Fibroblast of gingiva (primary cell): Measurements from ENCODE around the gene XRCC1.
"Not testable (repeated sequence)": the region's sequence is repeated elsewhere in the genome, so short reads cannot be mapped to it uniquely, and the experiment has no call there.

Source experiments
- DNase-seq: peaks from one replicate; pipeline ENCODE4 v3.0.0-alpha.2; 2011; ENCODE audit warnings: low read depth

The XRCC1 gene

DNA sequence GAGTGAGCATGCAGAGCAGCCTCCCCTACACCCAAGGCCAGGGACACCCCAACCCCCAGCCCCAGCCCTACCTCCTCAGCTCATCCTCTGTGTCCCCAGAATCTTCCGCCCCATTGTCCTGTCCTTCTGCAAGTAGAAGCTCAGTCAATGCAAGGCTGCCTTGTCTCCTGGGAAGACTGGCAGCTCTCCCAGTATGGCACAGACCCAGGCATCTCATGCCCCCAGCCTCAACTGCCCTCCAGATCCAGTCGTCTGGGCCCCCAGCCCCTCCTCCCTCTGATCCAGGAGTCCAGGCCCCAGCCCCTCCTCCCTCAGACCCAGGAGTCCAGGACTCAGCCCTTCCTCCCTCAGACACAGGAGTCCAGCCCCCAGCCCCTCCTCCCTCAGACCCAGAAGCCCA lies 29.3 kb downstream of the XRCC1 start:
- DNase-seq, result no peak

DNA sequence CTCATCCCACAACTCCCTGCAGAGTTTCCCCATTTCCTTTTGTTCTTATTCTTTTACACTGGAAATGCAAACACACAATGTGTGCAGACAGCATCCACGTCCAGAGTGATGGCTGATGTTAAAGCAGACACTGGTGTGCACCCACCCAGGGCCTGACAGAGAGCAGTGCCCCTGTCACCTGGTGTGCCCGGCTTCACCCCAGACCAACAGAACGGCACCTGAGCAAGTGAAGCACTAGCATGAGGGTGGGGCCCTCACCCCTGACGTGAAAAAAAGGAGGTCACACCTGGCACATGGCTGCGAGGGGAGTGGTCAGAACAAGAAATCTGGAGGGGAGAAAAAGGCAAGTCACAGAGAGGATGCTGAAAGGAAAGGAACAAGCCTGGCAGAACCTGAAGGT lies 30.1 kb downstream of the XRCC1 start:
- DNase-seq, result no peak

DNA sequence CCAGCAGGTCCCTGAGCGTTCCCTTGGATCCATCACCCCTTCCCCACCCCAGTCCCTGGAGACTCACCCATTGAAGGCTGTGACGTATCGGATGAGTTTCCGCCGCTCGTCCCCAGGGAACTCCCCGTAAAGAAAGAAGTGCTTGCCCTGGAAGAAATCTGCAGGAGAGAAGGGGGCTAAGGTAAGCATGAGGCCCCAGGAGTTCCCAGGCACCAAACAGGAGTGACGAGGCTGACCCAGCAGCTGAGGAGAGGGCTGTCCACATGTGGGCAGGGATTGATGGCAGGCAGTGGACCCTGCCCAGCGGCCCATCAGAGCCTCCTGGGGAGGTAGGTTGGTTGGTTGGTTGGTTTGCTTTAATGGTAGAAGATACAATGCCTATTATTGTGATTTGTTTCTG lies 31.2 kb downstream of the XRCC1 start:
- no peak for DNase-seq

DNA sequence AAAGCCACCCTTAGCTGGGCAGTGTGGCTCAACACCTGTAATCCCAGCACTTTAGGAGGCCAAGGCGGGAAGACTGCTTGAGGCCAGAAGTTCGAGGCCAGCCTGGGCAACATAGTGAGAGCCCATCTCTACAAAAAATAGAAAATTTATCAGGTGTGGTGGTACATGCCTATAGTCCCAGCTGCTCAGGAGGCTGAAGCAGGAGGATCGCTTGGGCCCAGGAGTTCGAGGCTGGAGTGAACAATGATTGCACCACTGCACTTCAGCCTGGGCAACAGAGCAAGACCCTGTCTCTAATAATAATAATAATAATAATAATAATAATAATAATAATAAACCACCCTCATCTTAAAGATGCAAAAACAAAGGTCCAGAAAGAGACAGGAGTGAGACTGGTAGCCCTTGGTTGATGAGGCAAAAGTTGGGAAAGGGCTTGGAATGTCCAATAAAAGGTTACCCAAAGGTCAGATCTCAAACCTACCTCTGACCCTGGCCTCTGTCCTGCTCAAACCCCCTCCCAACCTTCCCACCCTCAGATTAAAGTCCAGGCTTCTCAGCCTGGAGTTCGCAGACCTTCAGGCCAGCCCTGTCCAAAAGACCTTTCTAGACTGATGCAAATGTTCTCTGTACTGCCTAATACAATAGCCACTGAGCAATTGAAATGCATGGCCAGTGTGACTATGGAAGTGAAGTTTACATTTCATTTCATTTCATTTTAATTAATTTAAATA lies 33.2 kb downstream of the XRCC1 start:
- DNase-seq, result no peak

GRCh38 chr19:43540381-43540780 lies 34.9 kb downstream of the XRCC1 start:
- no peak for DNase-seq

DNA sequence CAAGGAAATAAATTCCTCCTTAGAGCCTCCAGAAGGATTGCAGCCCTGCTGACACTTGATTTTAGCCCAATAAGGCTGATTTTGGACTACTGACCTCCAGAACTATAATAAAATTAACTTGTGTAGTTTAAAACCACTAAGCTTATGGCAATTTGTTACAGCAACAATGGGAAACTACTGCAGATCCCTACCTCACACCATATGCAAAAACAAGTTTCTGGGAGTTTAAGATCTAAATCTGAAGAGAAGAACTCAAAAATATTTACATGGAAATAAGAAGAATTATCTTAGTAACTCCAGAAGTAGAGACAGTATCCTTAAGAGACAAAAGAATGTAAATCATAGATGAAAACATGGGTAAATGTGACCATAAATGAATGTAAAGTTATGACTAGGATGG lies 36.4 kb downstream of the XRCC1 start:
- DNase-seq, result no peak

GRCh38 chr19:43534816-43535761 lies 40.2 kb downstream of the XRCC1 start:
- DNase-seq, result peak; percentile 62

DNA sequence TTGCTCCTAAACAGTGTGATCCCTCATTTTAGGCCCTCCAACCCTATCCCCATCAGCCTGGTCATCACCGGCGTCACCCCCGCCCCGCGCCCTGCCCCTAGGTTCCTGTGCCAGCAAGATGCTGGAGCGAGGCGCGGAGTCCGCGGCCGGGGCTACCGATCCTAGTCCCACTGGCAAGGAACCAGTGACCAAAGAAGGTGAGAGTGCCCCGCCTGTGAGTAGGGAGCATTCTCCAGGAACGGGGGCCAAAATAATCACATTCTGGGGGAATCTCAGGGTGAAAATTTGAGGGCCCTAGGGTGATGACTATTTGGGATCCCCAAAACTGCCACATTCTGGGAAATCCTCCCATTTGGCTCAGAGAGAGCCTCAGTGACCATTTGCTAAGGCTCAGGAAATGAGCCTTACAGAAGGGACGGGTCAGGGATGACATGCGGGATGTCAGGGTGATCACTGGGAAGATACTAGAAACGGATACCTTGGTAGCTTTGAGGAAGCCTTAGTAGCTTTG lies 41.0 kb downstream of the XRCC1 start:
- DNase-seq, result no peak

DNA sequence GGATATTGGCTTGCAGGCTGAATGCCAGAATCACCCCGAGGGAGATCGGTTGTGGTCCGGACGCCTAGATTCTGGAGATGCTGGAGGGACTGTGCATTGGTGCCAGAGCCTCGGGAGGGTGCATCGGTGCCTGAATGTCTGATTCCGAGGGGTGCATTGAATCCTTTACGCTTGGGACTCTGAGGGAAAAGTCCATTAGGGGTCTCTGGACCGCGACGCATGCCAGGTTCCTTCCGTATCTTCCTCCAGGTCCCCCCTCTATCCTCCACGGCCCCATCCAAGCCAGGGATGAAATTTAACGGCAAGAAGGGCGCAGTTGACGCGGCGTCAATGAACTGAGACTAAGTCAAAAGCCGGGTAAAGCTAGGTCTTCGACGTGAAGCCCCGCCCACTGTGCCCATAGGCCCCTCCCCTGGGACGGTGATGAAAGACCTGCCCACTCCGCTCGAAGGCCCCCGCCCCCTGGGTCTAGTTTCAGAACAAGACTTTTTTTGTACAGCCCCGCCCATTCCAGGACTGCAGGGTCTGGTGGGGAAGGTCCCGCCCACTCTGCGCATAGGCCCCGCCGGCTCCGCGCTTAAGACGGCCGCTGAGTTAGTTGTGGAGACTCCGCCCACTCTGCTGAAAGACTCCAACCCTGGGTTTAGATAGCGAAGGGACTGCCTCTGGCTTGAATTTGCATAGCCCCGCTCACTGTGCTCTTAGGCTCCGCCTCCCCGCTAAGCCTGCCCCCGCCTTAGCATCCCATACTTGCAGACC lies 41.6 kb downstream of the XRCC1 start:
- DNase-seq, result peak; percentile 100

- peak; percentile 94 for DNase-seq
Observed at GRCh38 chr19:43532962-43533545, 42.3 kb downstream of the XRCC1 start, which contains the start of gene ZNF575. TSS of gene ZNF575 (plus strand) at chr19:43533188. CDS start at chr19:43534423, 1,235 bp downstream.

DNA sequence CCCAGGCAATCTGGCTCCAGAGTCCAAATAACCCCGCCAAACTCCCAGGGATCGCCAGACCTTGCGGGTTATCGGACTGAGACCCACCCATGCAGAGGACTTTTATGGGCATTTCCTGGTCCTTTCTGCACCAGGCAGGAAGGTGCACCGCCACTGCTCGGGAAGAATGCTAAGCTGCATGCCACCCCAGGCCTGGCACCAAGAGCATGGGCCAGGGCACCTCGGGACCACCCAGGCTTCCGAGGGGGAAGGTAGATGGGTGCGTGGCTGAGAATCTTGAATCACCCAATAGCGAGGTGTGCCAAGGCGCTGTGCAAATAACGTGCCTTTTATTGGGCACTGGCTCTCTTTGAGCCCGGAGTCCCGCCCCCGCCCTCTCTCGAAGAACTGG lies 42.8 kb downstream of the XRCC1 start:
- DNase-seq, result no peak

DNA sequence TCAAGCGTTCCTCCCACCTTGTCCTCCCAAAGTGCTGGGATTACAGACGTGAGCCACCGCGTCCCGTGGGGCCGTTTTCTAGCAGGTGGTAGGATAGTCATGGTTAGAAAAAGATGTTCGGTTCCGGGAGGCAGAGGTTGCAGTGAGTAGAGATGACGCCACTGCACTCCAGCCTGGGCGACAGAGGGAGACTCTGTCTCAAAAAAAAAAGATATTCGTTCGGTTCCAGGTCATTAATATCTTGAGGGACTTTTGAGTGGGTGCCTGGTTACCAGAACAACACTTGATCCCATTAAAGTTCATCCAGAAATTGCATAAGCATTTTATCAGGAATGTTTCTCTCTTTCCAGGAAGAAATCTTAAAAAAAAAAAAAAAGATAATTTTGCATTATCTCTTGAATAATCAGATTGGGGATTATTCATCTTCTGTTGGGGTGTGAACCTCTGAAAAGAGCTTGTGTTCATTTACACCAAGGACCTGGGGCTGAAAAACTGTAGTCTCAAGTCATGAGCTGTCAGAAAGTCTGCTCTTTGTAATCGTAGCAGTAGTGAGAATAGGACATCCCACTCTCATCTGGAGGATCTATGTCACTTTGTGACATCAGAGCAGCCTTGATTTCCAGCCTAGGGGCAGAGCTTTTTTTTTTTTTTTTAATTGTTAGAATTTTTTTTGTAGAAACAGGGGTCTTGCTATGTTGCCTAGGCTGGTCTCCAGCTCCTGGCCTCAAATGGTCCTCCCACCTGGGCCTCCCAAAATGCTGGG lies 47.3 kb downstream of the XRCC1 start:
- peak; percentile 21 for DNase-seq

DNA sequence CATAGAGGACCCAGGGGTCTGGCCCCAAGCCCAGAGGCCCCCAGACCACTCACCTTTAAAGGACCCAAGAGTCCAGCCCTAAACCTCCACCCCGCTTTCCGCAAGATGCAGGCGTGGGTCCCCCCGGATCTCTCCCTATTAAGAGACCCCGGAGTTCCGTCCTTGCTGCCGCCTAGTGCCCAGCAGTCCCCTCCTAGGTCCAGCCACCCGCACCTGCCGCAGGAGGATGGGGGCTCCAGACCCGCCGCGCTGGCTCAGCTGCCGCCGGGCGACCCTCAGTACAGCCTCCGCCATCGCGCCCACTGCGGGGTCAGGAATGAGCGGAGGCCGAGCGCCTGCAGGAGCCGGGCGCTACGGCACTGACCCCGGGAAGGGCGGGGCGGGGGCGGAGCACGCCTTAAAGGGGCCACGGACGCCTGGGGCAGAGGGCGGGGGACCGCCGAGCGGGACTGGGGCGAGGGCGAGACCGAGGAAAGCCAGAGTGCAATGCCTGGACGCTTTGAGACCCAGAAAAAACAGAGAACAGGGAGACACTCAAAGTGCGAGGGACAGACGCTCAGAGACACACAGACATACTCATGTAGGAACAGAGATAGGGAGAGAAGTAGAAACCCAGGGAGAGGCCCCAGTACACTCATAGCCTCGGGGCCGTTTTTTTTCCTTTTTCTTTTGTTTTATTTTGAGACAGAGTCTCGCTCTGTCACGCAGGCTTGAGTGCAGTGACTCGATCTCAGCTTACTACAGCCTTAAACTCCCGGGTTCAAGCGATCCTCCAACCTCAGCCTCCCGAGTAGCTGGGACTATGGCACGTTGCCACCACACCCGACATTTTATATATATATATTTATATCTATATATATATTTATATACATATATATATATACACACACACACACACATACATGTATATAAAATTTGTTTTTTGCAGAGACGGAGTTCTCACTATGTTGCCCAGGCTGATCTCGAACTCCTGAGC lies 48.2 kb downstream of the XRCC1 start, which contains the start of gene ETHE1:
Gene ETHE1 (minus strand): TSS at position 318 of the 976 bp plus-strand sequence. CDS start 24 bp downstream, at position 294.
- peak; percentile 63 for DNase-seq

DNA sequence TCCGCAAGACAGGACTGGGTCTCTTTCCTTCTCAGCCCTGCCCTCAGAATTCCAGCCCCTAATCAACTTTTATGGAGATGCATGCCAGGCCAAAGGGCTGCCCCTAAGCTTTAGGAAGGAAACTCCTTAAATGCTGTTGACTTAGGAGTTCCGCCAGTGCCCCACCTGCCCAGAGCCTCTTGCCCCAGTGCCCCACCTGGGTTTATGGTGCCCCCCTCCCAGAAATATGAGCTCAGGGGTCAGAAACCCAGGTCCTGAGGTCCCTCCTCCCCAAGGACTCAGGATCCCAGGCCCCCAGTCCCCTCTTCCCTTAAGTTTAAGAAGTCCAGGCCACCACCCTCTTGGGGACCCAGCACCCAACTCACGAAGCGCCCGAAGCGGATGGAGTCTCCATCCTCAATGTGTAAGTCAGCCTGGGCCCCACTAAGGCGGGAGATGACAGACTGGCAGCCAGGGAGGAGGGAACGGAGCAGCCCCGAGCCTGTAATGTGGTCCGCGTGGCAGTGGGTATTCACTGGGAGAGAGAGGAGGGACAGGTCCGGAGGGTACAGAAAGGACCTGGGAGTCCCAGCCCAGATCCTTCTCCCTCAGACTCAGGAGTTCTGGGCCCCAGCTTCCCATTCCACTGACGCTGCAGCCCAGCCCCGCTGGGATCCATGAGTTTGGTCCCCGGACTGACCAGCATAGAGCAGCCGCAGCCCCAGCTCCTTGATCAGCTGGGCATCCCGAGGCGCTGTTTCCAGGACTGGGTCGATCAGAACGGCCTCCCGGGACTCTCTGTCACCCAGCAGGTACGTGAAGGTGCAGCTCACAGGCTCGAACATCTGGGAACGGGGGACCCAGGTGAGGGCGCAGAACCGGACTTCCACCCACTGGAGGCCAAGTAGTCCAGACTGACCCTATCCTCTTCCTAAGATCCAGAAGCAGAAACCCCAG lies 49.2 kb downstream of the XRCC1 start:
- DNase-seq, result no peak

DNA sequence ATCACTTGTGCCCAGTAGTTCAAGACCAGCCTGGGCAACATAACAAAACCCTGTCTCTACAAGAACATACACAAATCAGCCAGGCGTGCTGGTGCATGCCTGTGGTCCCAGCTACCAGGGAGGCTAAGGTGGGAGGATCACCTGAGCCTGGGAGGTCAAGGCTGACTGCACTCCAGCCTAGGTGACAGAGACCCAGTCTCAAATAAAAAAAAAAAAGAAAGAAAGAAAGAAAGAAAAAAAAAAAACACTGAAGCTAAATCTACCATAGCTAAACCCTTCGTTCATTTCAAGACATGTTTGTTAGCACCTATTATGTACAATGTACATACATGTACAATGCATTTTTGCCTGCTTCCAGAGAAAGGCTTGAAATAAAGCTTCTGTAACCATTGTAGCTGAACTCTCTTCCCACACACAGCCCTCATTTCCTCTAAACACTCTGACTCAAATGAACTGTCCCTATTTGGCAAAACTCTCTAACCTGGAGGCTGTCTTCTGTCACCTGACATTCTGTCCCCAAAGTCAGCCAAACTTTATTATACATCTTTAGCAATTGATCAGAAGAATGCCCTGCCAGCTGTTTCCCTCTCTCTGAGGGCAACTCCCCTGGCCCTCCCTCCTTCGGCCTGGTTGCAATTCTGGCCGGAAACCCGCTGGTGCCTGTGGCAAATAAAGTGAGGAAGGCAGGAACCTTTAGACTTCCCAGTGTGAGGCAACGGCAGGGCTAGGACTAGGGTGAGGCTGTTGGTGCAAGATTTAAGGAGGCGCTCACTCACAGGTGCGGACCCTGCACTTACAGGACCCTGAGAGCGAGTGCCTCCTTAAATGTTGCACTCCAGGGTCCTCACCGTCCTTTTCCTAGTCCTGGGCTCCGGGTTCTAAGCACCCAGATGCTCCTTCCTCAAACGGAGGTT lies 50.1 kb downstream of the XRCC1 start:
- peak; percentile 58 for DNase-seq

- not testable (repeated sequence) for DNase-seq
Observed at GRCh38 chr19:43523696-43524095, 51.6 kb downstream of the XRCC1 start.

GRCh38 chr19:43522929-43523328 lies 52.4 kb downstream of the XRCC1 start:
- DNase-seq, result no peak
